22Rv1 (cell line): ENCODE measurements around the gene ATP7A.
"Not testable (repeated sequence)": the region's sequence is repeated elsewhere in the genome, so short reads cannot be mapped to it uniquely, and the experiment has no call there.

Experiments
- H3K27ac ChIP-seq: fragments of 450-650 bp; 2 replicates; pipeline ENCODE4 v1.5.1; 2017
- CTCF ChIP-seq: fragments of 450-650 bp; IDR thresholded peaks from 2 replicates; pipeline ENCODE4 v1.5.1; 2017; ENCODE audit warnings: mild to moderate bottlenecking
- ZFX ChIP-seq: fragments of 450-650 bp; IDR thresholded peaks from 2 replicates; pipeline ENCODE4 v1.6.1; 2017; ENCODE audit warnings: antibody characterized with exemption, borderline replicate concordance

Gene ATP7A

GRCh38 chrX:77900688-77901087 lies 9.8 kb upstream of the ATP7A start:
- peak overlapping the region; percentile 94 for H3K27ac ChIP-seq
- no peak for TF ChIP-seq ZFX
- no peak for TF ChIP-seq CTCF

- TF ChIP-seq ZFX, result no peak
- no peak for TF ChIP-seq CTCF
Observed at GRCh38 chrX:77901506-77901905, 9.0 kb upstream of the ATP7A start.

GRCh38 chrX:77917294-77917933 lies 6.9 kb downstream of the ATP7A start:
- TF ChIP-seq ZFX (no peak), CTCF (no peak)
- no peak overlapping the region for H3K27ac ChIP-seq

More at GRCh38 chrX:77901506-77901905, 9.0 kb upstream of the ATP7A start:
- no peak overlapping the region for H3K27ac ChIP-seq

GRCh38 chrX:77918568-77918967 lies 8.1 kb downstream of the ATP7A start:
- no peak overlapping the region for H3K27ac ChIP-seq
- TF ChIP-seq CTCF (no peak), ZFX (no peak)

GRCh38 chrX:77919370-77919769 lies 8.9 kb downstream of the ATP7A start:
- H3K27ac ChIP-seq, result not testable (repeated sequence)

GRCh38 chrX:77922787-77923186 lies 12.3 kb downstream of the ATP7A start:
- TF ChIP-seq CTCF (no peak), ZFX (no peak)
- no peak overlapping the region for H3K27ac ChIP-seq

- TF ChIP-seq ZFX (no peak), CTCF (no peak)
- no peak overlapping the region for H3K27ac ChIP-seq
Observed at GRCh38 chrX:77924320-77924859, 13.9 kb downstream of the ATP7A start.

GRCh38 chrX:77925764-77926163 lies 15.3 kb downstream of the ATP7A start:
- no peak overlapping the region for H3K27ac ChIP-seq
- TF ChIP-seq ZFX (no peak), CTCF (no peak)
